Fibroblast of the conjunctiva (primary cell): ENCODE results near the gene ABR.
"Not testable (repeated sequence)": the region's sequence is repeated elsewhere in the genome, so short reads cannot be mapped to it uniquely, and the experiment has no call there.

Source experiments
- DNase-seq: peaks from one replicate; pipeline ENCODE4 v3.0.0-alpha.2; 2010; ENCODE audit warnings: low read depth

ABR gene

GRCh38 chr17:1047879-1048470, 131.8 kb downstream of the ABR start:
- no peak for DNase-seq

DNA sequence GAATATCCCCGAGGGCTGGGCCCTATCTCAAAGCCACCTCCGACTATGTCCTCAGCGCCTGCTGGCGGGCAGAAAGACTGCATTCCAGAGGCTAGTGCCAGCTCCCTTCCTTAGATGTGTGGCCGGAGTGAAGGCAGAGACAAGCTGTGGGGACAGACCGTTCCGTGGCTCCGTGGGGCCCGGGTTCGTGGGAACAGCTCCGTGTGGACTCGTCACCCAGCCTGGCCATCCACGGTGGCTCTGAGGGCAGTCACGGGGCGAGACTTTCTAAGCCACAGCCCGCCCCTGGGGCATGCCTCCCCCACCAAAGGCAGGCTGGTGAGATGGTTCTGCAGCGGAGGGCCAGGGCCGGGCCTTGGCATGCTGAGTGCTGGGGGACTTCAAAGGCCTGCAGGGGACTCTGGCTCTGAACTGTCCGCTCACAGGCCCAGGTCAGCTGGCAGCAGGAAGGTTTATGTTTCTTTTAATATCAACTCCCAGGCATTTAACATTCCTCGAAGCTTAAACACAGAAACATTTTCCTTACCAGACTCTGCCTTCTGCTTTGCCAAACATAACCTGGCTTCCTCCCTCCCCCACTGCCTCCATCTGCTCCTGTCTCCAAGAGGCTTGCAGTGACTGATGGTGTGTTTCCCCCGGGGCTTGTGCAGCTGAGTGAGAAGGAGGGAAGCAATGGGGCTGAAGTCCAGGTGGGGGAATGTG, 132.5 kb downstream of the ABR start:
- DNase-seq = no peak

DNA sequence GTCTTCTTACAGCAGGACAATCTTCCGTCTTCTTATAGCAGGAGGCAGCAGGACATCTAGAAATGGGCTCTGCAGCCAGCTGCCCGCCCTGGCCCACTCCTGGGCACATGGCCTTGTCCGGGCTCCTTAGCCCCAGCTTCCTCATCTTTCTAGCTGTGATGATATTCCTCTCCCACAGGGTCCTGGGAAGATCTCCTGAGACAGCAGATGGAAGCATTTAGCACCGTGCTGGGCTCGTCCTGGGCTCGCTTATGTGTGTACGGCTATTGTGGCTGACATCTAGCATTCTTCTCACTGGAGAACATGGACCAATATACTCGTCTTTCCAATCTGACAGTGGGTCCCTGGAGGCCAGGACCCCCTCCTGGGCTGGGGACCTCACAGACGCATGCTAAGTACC, 134.3 kb downstream of the ABR start:
- DNase-seq = no peak

GRCh38 chr17:1044387-1045009, 135.3 kb downstream of the ABR start:
- not testable (repeated sequence) for DNase-seq

DNA sequence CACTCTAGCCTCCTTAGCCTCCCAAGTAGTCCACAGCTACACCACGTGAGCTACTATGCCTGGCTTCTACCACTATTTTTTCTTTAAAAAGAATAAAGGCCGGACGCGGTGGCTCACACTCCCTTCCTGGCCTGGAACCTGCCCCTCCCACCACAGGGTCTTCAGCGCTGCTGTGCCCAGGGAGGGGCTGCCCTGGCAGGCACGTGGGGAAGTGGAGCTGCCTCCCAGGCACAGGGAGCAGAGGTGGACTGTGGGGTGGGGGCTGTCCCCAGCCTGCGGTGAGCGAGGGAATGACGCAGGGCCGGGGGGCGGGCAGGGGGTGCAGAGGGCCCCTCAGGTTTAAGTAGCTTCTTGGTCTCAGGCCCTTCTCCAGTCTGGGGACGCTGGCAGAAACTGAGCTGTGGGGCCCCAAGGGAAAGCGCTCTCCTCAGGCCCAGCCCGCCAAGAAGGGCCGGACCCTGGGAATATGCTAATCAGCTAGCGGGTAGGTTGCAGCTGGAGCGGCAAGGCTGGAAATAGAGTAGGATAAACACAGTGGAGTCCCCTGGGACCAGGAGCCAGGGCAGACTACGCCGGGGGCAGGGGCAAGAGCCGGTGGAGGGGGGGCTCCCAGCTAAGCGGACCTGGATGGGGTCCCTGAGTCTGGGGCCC, 136.1 kb downstream of the ABR start:
- no peak for DNase-seq

DNA sequence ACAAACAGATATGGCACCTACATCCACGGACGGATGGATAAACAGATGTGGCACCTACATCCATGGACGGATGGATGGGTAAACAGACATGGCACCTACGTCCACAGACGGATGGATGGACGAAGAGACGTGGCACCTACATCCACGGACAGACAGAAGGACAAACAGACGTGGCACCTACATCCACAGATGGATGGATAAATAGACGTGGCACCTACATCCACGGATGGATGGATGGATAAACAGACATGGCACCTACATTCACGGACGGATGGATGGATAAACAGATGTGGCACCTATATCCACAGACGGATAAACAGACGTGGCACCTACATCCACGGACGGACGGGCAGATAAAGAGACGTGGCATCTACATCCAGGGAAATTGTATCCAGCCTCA, 137.3 kb downstream of the ABR start:
- DNase-seq = no peak

DNA sequence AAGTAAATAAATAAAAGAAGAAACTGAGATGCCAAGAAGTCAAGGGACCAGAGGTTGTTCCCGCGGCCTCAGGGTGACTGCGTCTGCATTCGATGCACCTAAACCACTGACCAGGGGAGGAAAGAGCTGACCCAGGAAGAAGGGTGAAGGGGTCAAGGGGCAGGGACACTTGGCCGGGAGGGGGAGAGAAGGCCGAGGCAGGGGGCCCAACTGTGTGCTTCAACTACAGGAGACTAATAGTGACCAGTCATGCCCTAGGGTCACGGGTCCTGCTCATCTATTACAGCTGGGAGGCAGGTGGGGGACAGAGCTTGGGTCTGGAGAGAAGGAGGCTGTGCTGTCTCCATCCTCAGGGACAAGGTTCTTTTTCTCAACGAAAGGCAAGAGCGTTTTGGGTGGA, 138.0 kb downstream of the ABR start:
- no peak for DNase-seq

GRCh38 chr17:1040216-1040600, 139.6 kb downstream of the ABR start:
- no peak for DNase-seq

DNA sequence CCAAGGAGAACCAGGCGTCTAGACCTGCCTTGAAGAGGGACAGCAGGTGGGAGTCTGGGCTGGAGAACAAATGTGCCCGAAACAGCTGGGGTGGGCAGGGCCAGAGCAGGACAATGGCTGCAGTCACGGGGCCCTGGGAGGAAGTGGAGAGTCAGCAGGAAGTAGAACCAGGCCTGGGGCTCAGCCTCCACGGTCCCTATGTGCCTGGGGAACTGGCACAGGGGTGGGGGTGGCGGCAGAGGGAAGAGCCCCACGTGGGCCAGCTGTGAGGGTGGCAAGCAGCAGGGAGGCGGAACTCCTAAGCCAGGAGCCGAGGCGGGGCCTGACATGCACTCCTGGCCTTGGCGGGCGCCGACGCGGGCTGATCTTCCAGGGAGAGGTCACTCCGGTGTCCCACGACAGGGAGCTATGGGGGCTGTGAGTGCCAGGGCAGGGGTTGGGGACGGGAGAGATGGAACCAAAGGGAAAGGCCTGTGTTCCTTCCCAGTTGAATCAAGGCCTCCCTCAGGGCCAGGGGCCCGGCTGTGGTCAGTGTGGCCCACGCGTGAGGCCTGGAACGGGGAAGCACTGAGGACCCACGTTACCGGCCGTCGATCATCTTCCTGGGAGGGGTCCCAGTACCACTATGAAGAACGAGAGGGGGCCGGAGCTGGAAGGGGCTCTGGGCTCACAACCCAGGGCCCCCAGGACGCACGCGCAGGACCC, 140.1 kb downstream of the ABR start:
- DNase-seq = no peak

DNA sequence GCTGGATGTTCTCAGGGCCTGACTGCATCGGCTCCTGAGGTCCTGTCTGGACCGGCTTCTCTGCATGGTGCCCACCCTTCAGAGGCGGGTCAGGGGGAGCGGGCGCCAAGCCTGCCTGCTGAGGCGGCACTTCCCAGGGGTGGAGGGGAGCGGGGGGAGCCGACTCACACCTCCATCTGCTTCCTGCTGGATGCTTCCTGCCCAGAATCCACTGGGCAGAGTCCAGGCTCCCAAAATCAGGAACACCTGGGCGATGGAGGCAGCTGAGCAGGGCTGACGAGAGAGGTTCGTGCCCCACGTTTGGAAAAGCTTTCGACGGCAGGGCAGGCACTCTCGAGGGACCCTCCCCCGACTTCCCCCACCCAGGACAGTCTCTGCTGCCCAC, 140.7 kb downstream of the ABR start:
- no peak for DNase-seq

- no peak for DNase-seq
Measured at GRCh38 chr17:1038459-1039122, 141.2 kb downstream of the ABR start.

DNA sequence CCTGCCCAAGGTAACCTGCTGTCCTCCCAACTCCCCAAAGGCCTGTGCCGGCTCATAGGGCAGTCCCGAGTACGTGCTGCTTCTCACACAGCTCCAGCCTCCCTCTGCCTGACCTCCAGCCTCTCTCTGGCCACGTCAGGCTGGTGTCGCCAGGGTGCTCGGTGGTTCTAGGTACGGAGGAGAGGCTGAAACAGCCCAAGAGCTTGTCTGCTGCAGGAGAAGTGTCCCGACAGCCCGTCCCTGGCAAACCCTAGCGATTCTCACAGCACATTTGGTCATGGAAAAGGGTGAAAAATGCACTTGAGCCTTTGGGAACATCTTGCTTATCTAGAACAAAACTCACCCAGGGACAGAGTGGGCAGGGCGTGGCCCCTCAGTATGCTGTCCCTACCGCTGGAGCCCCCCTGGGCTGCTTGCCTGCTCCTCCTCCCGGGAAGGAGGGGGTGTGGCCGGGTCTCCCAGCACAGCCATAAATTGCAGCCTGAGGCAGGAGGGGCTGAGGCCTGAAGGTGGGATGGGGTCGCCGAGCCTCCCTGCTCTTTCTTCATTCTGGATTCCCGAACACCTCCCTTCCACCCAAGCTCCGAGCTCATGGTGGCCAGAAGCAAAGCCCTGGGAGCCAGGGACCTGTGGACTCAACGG, 142.4 kb downstream of the ABR start:
- DNase-seq = no peak

GRCh38 chr17:1036845-1037237, 142.9 kb downstream of the ABR start:
- DNase-seq = no peak

DNA sequence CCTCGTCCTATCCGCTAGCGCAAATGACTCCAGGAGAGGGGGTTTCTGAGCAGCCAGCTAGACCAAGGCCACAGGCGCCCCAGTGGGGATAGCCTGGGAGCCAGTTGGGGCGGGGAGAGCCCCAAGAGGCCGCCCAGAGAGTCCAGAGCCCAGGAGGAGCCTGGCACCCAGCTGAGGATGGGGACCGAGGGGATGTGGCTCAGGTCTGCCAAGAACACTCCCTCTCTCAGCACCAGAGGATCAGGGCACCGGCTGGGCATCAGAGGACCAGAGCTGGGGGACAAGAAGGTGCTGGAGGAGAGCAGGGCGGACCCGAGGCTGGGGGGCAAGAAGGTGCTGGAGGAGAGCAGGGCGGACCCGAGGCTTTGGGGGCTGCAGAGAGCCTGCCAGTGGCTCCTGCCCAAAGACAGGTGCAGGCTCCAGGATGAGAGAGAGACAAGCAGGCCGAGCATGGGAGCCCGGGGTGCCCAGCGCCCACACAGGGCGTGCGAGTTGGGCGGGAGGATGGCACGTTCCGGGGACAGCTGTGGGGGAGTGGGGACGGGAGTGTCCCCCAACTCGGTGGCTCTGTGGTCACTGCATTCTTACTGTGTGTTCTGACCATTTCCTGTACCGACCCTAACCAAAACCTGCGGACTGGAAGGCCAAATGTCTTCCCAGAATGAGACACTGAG, 143.5 kb downstream of the ABR start:
- no peak for DNase-seq

DNA sequence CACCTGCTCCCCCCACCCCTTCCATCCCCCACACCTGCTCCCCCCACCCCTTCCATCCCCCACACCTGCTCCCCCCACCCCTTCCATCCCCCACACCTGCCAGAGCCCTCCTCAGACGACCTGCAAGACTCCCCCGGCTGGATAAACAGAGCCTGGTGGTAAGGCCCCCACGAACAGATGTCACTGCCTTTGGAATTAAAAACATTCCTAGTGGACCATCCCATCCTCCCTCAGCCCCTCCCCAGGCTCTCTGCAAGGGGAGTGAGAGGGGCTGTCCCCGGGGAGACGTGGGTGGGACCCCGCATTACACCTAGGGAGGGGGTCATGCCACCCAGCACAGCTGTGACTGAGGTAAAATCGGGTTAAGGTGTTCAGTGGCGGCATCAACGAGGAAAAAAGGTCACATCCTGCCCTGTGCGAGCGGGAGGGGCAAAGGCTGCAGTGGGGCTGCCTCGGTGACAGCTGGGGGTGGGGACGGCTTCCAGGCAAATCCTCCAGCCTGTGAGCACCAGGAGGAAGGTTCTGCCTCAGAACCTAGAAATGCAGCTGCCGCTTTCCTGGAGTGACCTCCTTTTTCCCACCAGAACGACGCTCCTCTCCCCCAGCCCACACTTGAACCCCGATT, 144.1 kb downstream of the ABR start:
- no peak for DNase-seq

DNA sequence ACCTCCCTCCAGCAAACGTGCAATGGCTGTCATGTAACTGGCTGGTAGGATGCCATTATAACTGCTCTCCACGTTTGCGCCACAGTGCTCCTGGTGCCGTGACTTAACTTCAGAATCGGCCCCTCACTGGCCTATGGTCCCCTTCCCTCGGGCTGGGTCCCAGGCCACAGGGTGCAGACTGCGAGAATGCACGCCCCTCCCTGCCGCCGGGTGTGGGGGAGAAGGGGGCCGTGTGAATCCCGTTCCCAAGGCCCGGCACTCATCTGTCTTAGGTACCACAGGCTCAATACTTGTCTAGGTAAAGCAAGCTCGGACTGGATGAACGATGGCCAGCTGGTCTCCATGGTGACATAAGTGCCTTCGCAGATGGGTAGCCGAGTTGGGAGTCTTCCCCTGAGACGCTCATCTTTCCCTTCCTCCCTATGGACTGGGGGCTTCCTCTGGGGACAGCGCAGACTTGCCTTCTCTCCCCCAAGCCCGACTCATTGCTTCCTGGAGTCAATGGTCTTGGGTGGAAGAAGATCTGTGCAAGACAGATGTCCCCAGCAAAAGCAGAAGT, 145.1 kb downstream of the ABR start:
- DNase-seq = no peak

DNA sequence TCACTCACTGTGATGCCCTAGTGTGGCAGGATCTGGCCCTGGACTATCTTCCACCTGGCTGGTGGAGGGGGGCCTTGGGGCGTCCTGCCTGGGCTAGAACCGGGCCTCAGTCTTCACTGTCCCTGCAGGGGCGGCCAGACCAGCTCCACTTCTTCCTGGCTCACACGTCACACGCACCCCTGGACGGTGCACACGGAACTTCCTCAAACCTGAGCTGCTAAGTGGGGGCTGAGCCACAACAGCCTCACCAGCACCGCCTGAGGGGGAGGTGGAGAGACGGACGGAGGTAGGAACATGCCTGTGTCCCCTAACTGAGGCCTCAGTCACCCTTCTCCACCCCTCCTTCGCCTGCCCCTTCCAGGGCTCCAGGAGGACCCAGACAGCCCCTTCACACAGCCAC, 146.3 kb downstream of the ABR start:
- DNase-seq = no peak

DNA sequence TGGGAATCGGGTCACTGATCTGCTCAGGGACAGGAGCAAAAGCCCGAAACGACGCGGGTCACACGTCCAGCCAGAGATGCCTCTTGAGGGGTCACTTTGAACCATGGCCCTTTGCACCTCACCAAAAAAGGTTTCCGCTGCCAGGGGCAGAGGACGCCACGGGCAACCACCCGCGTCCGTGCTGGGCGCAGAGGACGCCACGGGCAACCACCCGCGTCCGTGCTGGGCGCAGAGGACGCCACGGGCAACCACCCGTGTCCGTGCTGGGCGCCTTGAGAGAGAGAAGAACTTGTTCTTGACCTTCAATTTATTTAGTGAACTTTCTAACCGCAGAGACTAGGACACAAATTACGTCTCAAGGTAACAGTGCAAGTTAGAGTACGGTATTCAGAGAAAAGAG, 147.4 kb downstream of the ABR start:
- no peak for DNase-seq

- DNase-seq = no peak
Measured at GRCh38 chr17:1031711-1032110, 148.1 kb downstream of the ABR start.
